ENCODE measurements around the gene MAPK10.

MAPK10 gene

GRCh38 chr4:86108834-86109233 lies 251.0 kb downstream of the MAPK10 start:
- no peak for TF ChIP-seq ARNT (IDR thresholded peaks at IDR 0.05)
- no peak for TF ChIP-seq HDGF (IDR thresholded peaks at IDR 0.05; ENCODE audit: borderline replicate concordance)
- ChIA-PET CTCF (no interaction called here), POLR2A (no interaction called here)
- no peak for DNase-seq (ENCODE audit: extremely low spot score)

- no peak for TF ChIP-seq HDGF (IDR thresholded peaks at IDR 0.05; ENCODE audit: borderline replicate concordance)
- POLR2A ChIA-PET = no interaction called here
- CTCF ChIA-PET = no interaction called here
- DNase-seq (ENCODE audit: extremely low spot score) = no peak
Measured at GRCh38 chr4:86108137-86108536, 251.7 kb downstream of the MAPK10 start.

- TF ChIP-seq SUZ12 (IDR thresholded peaks at IDR 0.05) = no peak
- TF ChIP-seq PKNOX1 (IDR thresholded peaks at IDR 0.05) = no peak
- no peak for TF ChIP-seq SP1 (IDR thresholded peaks at IDR 0.05)
- no peak for TF ChIP-seq ARNT (IDR thresholded peaks at IDR 0.05)
- TF ChIP-seq ZNF384 (IDR thresholded peaks at IDR 0.05) = no peak
- no peak for TF ChIP-seq CTBP1 (IDR thresholded peaks at IDR 0.05; ENCODE audit: borderline replicate concordance)
- TF ChIP-seq TARDBP (IDR thresholded peaks at IDR 0.05) = no peak
- TF ChIP-seq FOXA1 (IDR thresholded peaks at IDR 0.05) = no peak
- TF ChIP-seq FOXK2 (IDR thresholded peaks at IDR 0.05) = no peak
- no peak for DNase-seq (ENCODE audit: extremely low spot score)
- POLR2A ChIA-PET = no interaction called here
- CTCF ChIA-PET = interaction anchor here (0.5 kb wide), 1 partner anchor 1018 kb away, joined by 3 read pairs; no protein-coding TSS in a partner anchor
Measured at GRCh38 chr4:86107112-86107511, 252.7 kb downstream of the MAPK10 start.

GRCh38 chr4:86106475-86106874 lies 253.4 kb downstream of the MAPK10 start:
- ChIA-PET CTCF (no interaction called here), POLR2A (no interaction called here)
- TF ChIP-seq FOXM1 (IDR thresholded peaks at IDR 0.05; ENCODE audit: borderline replicate concordance) = no peak
- no peak for TF ChIP-seq FOXA1 (IDR thresholded peaks at IDR 0.05)
- TF ChIP-seq BHLHE40 (IDR thresholded peaks at IDR 0.05; ENCODE audit: borderline replicate concordance) = no peak
- no peak for TF ChIP-seq FOXK2 (IDR thresholded peaks at IDR 0.05)
- no peak for TF ChIP-seq SP1 (IDR thresholded peaks at IDR 0.05)
- no peak for TF ChIP-seq ARNT (IDR thresholded peaks at IDR 0.05)
- no peak for TF ChIP-seq TARDBP (IDR thresholded peaks at IDR 0.05)
- no peak for TF ChIP-seq SUZ12 (IDR thresholded peaks at IDR 0.05)
- TF ChIP-seq CTBP1 (IDR thresholded peaks at IDR 0.05; ENCODE audit: borderline replicate concordance) = no peak
- TF ChIP-seq NFRKB (IDR thresholded peaks at IDR 0.05) = no peak
- TF ChIP-seq L3MBTL2 (conservative IDR thresholded peaks at IDR 0.05) = no peak
- TF ChIP-seq ZNF384 (IDR thresholded peaks at IDR 0.05) = no peak
- TF ChIP-seq LEF1 (IDR thresholded peaks at IDR 0.05; ENCODE audit: borderline replicate concordance) = no peak
- TF ChIP-seq ELF4 (IDR thresholded peaks at IDR 0.05) = no peak
- TF ChIP-seq PKNOX1 (IDR thresholded peaks at IDR 0.05) = no peak
- no peak for TF ChIP-seq HDGF (IDR thresholded peaks at IDR 0.05; ENCODE audit: borderline replicate concordance)
- DNase-seq (ENCODE audit: extremely low spot score) = no peak

- TF ChIP-seq BHLHE40 (IDR thresholded peaks at IDR 0.05; ENCODE audit: borderline replicate concordance) = no peak
- TF ChIP-seq ARNT (IDR thresholded peaks at IDR 0.05) = no peak
- TF ChIP-seq CTBP1 (IDR thresholded peaks at IDR 0.05; ENCODE audit: borderline replicate concordance) = no peak
- ChIA-PET POLR2A (no interaction called here), CTCF (interaction anchor here (0.7 kb wide), 1 partner anchor 12 kb away, joined by 3 read pairs; no protein-coding TSS in a partner anchor)
- DNase-seq (ENCODE audit: extremely low spot score) = no peak
Measured at GRCh38 chr4:86101841-86102240, 258.0 kb downstream of the MAPK10 start.

GRCh38 chr4:86101410-86101809 lies 258.4 kb downstream of the MAPK10 start:
- POLR2A ChIA-PET = no interaction called here
- CTCF ChIA-PET = interaction anchor here (0.7 kb wide), 1 partner anchor 12 kb away, joined by 3 read pairs; no protein-coding TSS in a partner anchor
- DNase-seq (ENCODE audit: extremely low spot score) = no peak
- TF ChIP-seq ELF4 (IDR thresholded peaks at IDR 0.05) (no peak), SP1 (IDR thresholded peaks at IDR 0.05) (no peak), LEF1 (IDR thresholded peaks at IDR 0.05; ENCODE audit: borderline replicate concordance) (no peak), ZNF384 (IDR thresholded peaks at IDR 0.05) (no peak), FOXK2 (IDR thresholded peaks at IDR 0.05) (no peak), HDGF (IDR thresholded peaks at IDR 0.05; ENCODE audit: borderline replicate concordance) (no peak), SUZ12 (IDR thresholded peaks at IDR 0.05) (no peak), FOXA1 (IDR thresholded peaks at IDR 0.05) (no peak), ARNT (IDR thresholded peaks at IDR 0.05) (no peak), L3MBTL2 (conservative IDR thresholded peaks at IDR 0.05) (no peak), NFRKB (IDR thresholded peaks at IDR 0.05) (no peak), BHLHE40 (IDR thresholded peaks at IDR 0.05; ENCODE audit: borderline replicate concordance) (no peak), FOXM1 (IDR thresholded peaks at IDR 0.05; ENCODE audit: borderline replicate concordance) (no peak), PKNOX1 (IDR thresholded peaks at IDR 0.05) (no peak), TARDBP (IDR thresholded peaks at IDR 0.05) (no peak), CTBP1 (IDR thresholded peaks at IDR 0.05; ENCODE audit: borderline replicate concordance) (no peak)

GRCh38 chr4:86100539-86101215 lies 259.2 kb downstream of the MAPK10 start:
- TF ChIP-seq FOXM1 (IDR thresholded peaks at IDR 0.05; ENCODE audit: borderline replicate concordance) = no peak
- TF ChIP-seq ZNF384 (IDR thresholded peaks at IDR 0.05) = no peak
- TF ChIP-seq TARDBP (IDR thresholded peaks at IDR 0.05) = no peak
- no peak for TF ChIP-seq BHLHE40 (IDR thresholded peaks at IDR 0.05; ENCODE audit: borderline replicate concordance)
- TF ChIP-seq FOXK2 (IDR thresholded peaks at IDR 0.05) = no peak
- no peak for TF ChIP-seq LEF1 (IDR thresholded peaks at IDR 0.05; ENCODE audit: borderline replicate concordance)
- no peak for TF ChIP-seq CTBP1 (IDR thresholded peaks at IDR 0.05; ENCODE audit: borderline replicate concordance)
- no peak for TF ChIP-seq SUZ12 (IDR thresholded peaks at IDR 0.05)
- TF ChIP-seq L3MBTL2 (conservative IDR thresholded peaks at IDR 0.05) = no peak
- TF ChIP-seq SP1 (IDR thresholded peaks at IDR 0.05) = no peak
- TF ChIP-seq ELF4 (IDR thresholded peaks at IDR 0.05) = no peak
- no peak for TF ChIP-seq PKNOX1 (IDR thresholded peaks at IDR 0.05)
- TF ChIP-seq ARNT (IDR thresholded peaks at IDR 0.05) = no peak
- CTCF ChIA-PET = no interaction called here

More at GRCh38 chr4:86100539-86101215, 259.2 kb downstream of the MAPK10 start:
- POLR2A ChIA-PET = no interaction called here
- no peak for DNase-seq (ENCODE audit: extremely low spot score)
